Measurements from ENCODE around the gene CYTH1. TPM values are rescaled to one million over a fixed set of nuclear protein-coding genes. Genes with fewer than 3 reads are reported as not detected.

CYTH1 gene
- total RNA-seq, 1 experiment from 2014 or later, result 20.0 TPM

DNA sequence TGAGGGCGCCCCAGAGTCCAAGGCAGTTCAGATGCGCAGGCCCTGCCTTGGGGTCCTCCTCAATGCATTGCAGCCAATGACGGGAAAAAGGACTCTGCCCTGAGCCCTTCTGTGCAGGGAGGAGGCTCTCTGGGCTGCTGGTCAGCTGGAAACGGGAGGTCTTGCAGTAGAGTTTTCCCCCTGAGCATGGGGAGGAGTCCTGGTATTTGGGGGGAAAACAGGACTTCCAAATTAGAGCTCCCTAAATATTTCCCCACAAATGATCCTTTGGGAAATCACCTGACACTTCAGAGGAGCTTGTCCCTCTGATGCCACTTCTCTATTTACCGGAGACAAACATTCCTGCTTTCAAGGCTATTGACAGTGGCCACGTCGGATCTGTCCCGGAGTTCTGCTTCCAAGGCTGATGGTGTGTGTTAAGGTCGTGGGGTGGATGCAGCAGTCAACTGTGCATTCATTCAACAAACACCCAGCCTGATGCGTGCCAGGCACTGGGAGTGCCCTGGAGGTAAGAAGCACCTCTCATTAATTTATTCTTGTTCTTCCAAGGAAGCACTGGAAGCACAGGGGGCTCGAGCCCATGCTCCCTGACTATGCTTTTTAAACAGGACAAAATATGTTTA lies 131.9 kb downstream of the CYTH1 start:
- TF ChIP-seq, protein P1, sequence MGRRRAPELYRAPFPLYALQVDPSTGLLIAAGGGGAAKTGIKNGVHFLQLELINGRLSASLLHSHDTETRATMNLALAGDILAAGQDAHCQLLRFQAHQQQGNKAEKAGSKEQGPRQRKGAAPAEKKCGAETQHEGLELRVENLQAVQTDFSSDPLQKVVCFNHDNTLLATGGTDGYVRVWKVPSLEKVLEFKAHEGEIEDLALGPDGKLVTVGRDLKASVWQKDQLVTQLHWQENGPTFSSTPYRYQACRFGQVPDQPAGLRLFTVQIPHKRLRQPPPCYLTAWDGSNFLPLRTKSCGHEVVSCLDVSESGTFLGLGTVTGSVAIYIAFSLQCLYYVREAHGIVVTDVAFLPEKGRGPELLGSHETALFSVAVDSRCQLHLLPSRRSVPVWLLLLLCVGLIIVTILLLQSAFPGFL (CRISPR knock-in tag; IDR thresholded peaks at IDR 0.05; ENCODE audit: borderline replicate concordance), result no peak
- TF ChIP-seq HMGXB4 (CRISPR knock-in tag; IDR thresholded peaks at IDR 0.05) (no peak), GABPB1 (CRISPR knock-in tag; IDR thresholded peaks at IDR 0.05) (peak; percentile 86), SP1 (CRISPR knock-in tag; conservative IDR thresholded peaks at IDR 0.05) (no peak), FOXJ3 (CRISPR knock-in tag; IDR thresholded peaks at IDR 0.05; ENCODE audit: borderline replicate concordance) (no peak)
- ATAC-seq, result 0 out of 2 replicates have a peak, but pooled peaks have one; percentile 28
- H3K4me3 Mint-ChIP-seq, result no peak overlapping the region
- DNase-seq (ENCODE audit: low spot score), result no peak
- H3K27me3 Mint-ChIP-seq (ENCODE audit: low read depth), result no peaks in the 10 kb centered on the region
- no peaks in the 10 kb centered on the region for H3K36me3 Mint-ChIP-seq
- H3K9me3 Mint-ChIP-seq, result peaks cover 3% of the 10 kb centered on the region; the same call in 1 of the 2 replicates
- no peak overlapping the region for H3K27ac Mint-ChIP-seq
- H3K4me1 Mint-ChIP-seq, result no peaks in the 10 kb centered on the region
- POLR2A ChIA-PET, result no interaction called here
- CTCF ChIA-PET, result no interaction called here

- H3K27ac Mint-ChIP-seq, result no peak overlapping the region
- peaks cover 3% of the 10 kb centered on the region; the same call in 1 of the 2 replicates for H3K9me3 Mint-ChIP-seq
- H3K36me3 Mint-ChIP-seq, result no peaks in the 10 kb centered on the region
- DNase-seq (ENCODE audit: low spot score) (no peak), ATAC-seq (no peak)
- H3K4me3 Mint-ChIP-seq, result no peak overlapping the region
- ChIA-PET POLR2A (no interaction called here), CTCF (interaction anchor here (1.0 kb wide), 1 partner anchor 151 kb away, joined by 4 read pairs; no protein-coding TSS in a partner anchor)
- no peaks in the 10 kb centered on the region for H3K4me1 Mint-ChIP-seq
- no peaks in the 10 kb centered on the region for H3K27me3 Mint-ChIP-seq (ENCODE audit: low read depth)
- TF ChIP-seq ZNF263 (CRISPR knock-in tag; IDR thresholded peaks at IDR 0.05; ENCODE audit: low read depth) (no peak), NR3C1 (CRISPR knock-in tag; conservative IDR thresholded peaks at IDR 0.05; ENCODE audit: low read depth) (no peak), ARID4B (CRISPR knock-in tag; IDR thresholded peaks at IDR 0.05; ENCODE audit: borderline replicate concordance) (no peak), NFATC4 (CRISPR knock-in tag; IDR thresholded peaks at IDR 0.05) (no peak), IRF2 (CRISPR knock-in tag; IDR thresholded peaks at IDR 0.05; ENCODE audit: borderline replicate concordance, low read depth) (no peak), HMGXB4 (CRISPR knock-in tag; IDR thresholded peaks at IDR 0.05) (no peak), ATF2 (CRISPR knock-in tag; IDR thresholded peaks at IDR 0.05; ENCODE audit: borderline replicate concordance, low read depth) (no peak)
- TF ChIP-seq, protein P2, sequence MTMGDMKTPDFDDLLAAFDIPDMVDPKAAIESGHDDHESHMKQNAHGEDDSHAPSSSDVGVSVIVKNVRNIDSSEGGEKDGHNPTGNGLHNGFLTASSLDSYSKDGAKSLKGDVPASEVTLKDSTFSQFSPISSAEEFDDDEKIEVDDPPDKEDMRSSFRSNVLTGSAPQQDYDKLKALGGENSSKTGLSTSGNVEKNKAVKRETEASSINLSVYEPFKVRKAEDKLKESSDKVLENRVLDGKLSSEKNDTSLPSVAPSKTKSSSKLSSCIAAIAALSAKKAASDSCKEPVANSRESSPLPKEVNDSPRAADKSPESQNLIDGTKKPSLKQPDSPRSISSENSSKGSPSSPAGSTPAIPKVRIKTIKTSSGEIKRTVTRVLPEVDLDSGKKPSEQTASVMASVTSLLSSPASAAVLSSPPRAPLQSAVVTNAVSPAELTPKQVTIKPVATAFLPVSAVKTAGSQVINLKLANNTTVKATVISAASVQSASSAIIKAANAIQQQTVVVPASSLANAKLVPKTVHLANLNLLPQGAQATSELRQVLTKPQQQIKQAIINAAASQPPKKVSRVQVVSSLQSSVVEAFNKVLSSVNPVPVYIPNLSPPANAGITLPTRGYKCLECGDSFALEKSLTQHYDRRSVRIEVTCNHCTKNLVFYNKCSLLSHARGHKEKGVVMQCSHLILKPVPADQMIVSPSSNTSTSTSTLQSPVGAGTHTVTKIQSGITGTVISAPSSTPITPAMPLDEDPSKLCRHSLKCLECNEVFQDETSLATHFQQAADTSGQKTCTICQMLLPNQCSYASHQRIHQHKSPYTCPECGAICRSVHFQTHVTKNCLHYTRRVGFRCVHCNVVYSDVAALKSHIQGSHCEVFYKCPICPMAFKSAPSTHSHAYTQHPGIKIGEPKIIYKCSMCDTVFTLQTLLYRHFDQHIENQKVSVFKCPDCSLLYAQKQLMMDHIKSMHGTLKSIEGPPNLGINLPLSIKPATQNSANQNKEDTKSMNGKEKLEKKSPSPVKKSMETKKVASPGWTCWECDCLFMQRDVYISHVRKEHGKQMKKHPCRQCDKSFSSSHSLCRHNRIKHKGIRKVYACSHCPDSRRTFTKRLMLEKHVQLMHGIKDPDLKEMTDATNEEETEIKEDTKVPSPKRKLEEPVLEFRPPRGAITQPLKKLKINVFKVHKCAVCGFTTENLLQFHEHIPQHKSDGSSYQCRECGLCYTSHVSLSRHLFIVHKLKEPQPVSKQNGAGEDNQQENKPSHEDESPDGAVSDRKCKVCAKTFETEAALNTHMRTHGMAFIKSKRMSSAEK (CRISPR knock-in tag; IDR thresholded peaks at IDR 0.05; ENCODE audit: borderline replicate concordance), result no peak
- TF ChIP-seq, protein P3, sequence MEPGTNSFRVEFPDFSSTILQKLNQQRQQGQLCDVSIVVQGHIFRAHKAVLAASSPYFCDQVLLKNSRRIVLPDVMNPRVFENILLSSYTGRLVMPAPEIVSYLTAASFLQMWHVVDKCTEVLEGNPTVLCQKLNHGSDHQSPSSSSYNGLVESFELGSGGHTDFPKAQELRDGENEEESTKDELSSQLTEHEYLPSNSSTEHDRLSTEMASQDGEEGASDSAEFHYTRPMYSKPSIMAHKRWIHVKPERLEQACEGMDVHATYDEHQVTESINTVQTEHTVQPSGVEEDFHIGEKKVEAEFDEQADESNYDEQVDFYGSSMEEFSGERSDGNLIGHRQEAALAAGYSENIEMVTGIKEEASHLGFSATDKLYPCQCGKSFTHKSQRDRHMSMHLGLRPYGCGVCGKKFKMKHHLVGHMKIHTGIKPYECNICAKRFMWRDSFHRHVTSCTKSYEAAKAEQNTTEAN (CRISPR knock-in tag; IDR thresholded peaks at IDR 0.05), result no peak
Measured at GRCh38 chr17:78648293-78648692, 133.8 kb downstream of the CYTH1 start.

Data from WTC11 (cell line).